Measurements from ENCODE around the gene IDH3B.

IDH3B gene

GRCh38 chr20:2637246-2637645 is 26.8 kb downstream of the IDH3B start:
- Histone ChIP-seq H3K36me3 (no peaks in the 10 kb centered on the region), H3K4me3 (ENCODE audit: low read depth, low read length) (no peak overlapping the region), H3K4me1 (no peaks in the 10 kb centered on the region), H3K9me3 (no peaks in the 10 kb centered on the region), H3K27me3 (no peaks in the 10 kb centered on the region)
- no peak for TF ChIP-seq CTCF (IDR thresholded peaks at IDR 0.05; ENCODE audit: low read depth, low read length)
- no peak for DNase-seq

- H3K4me1 ChIP-seq: no peaks in the 10 kb centered on the region
- no peak for TF ChIP-seq CTCF (IDR thresholded peaks at IDR 0.05; ENCODE audit: low read depth, low read length)
Measured at GRCh38 chr20:2633381-2633780, 30.6 kb downstream of the IDH3B start.

GRCh38 chr20:2631228-2631627 is 32.8 kb downstream of the IDH3B start:
- no peaks in the 10 kb centered on the region for H3K4me1 ChIP-seq
- H3K9me3 ChIP-seq: no peaks in the 10 kb centered on the region
- H3K27me3 ChIP-seq: no peaks in the 10 kb centered on the region
- peak; percentile 32; the same call in 1 of the 2 replicates for TF ChIP-seq CTCF (IDR thresholded peaks at IDR 0.05; ENCODE audit: low read depth, low read length)
- no peak for DNase-seq
- no peaks in the 10 kb centered on the region for H3K36me3 ChIP-seq
- no peak overlapping the region for H3K4me3 ChIP-seq (ENCODE audit: low read depth, low read length)

More at GRCh38 chr20:2633381-2633780, 30.6 kb downstream of the IDH3B start:
- Histone ChIP-seq H3K9me3 (no peaks in the 10 kb centered on the region), H3K36me3 (no peaks in the 10 kb centered on the region), H3K4me3 (ENCODE audit: low read depth, low read length) (no peak overlapping the region), H3K27me3 (no peaks in the 10 kb centered on the region)
- DNase-seq: no peak

GRCh38 chr20:2626853-2627541 is 37.0 kb downstream of the IDH3B start:
- no peak for TF ChIP-seq CTCF (IDR thresholded peaks at IDR 0.05; ENCODE audit: low read depth, low read length)
- H3K27me3 ChIP-seq: no peaks in the 10 kb centered on the region
- no peaks in the 10 kb centered on the region for H3K4me1 ChIP-seq
- peak; percentile 10 for DNase-seq
- H3K4me3 ChIP-seq (ENCODE audit: low read depth, low read length): no peak overlapping the region
- H3K36me3 ChIP-seq: no peaks in the 10 kb centered on the region
- H3K9me3 ChIP-seq: no peaks in the 10 kb centered on the region

GRCh38 chr20:2625062-2625461 is 39.0 kb downstream of the IDH3B start:
- no peaks in the 10 kb centered on the region for H3K36me3 ChIP-seq
- no peak overlapping the region for H3K4me3 ChIP-seq (ENCODE audit: low read depth, low read length)
- DNase-seq: no peak
- no peaks in the 10 kb centered on the region for H3K27me3 ChIP-seq
- H3K4me1 ChIP-seq: no peaks in the 10 kb centered on the region
- no peak for TF ChIP-seq CTCF (IDR thresholded peaks at IDR 0.05; ENCODE audit: low read depth, low read length)
- H3K9me3 ChIP-seq: no peaks in the 10 kb centered on the region

GRCh38 chr20:2624190-2624589 is 39.8 kb downstream of the IDH3B start:
- no peaks in the 10 kb centered on the region for H3K4me1 ChIP-seq
- no peaks in the 10 kb centered on the region for H3K36me3 ChIP-seq
- no peaks in the 10 kb centered on the region for H3K27me3 ChIP-seq
- TF ChIP-seq CTCF (IDR thresholded peaks at IDR 0.05; ENCODE audit: low read depth, low read length): no peak
- H3K4me3 ChIP-seq (ENCODE audit: low read depth, low read length): no peak overlapping the region
- no peak for DNase-seq
- H3K9me3 ChIP-seq: no peaks in the 10 kb centered on the region
